GM12878 (cell line): ENCODE measurements around the gene ARPC1A. TPM values are rescaled to one million over a fixed set of nuclear protein-coding genes. Genes with fewer than 3 reads are reported as not detected.

Experiments
- ATAC-seq: fragments of 200-7000 bp; cut with Tn5 transposase; 3 replicates; pipeline ENCODE4 v1.9.1; 2020; ENCODE audit warnings: mild to moderate bottlenecking, moderate library complexity
- BruUV-seq: library from RNA; stranded (reverse); fragments of 400-500 nt; replicated peaks from 2 replicates; lab custom pipeline; 2021; lab: Mats Ljungman, UMichigan
- CTCF ChIA-PET: fragments of 300-600 bp; sonication (Branson Sonifier 250); formaldehyde crosslinking; extraction: SDS; loops from one replicate; lab custom pipeline; 2021; ENCODE audit warnings: inconsistent platforms; lab: Yijun Ruan, JAX
- POLR2A ChIA-PET: fragments of 350-600 bp; formaldehyde crosslinking; extraction: SDS; loops from one replicate; lab custom pipeline; 2021; ENCODE audit warnings: inconsistent platforms; lab: Charles Lee
- RAD21 ChIA-PET: fragments of 300-600 bp; sonication (Branson Sonifier 250); formaldehyde crosslinking; loops from one replicate; lab custom pipeline; 2023; ENCODE audit warnings: antibody characterized with exemption; ENCODE audit not compliant: unreplicated experiment; lab: Charles Lee
- SMC1A ChIA-PET: fragments of 300-600 bp; sonication (Branson Sonifier 250); formaldehyde crosslinking; loops from one replicate; lab custom pipeline; 2023; ENCODE audit not compliant: unreplicated experiment, uncharacterized antibody; lab: Charles Lee
- DNase-seq: peaks from one replicate; pipeline ENCODE4 v3.0.0-alpha.2; 2011; ENCODE audit warnings: low read depth, low spot score
- FAIRE-seq: peaks from 3 replicates; lab custom pipeline; 2011; peaks lifted over from hg19 to GRCh38; lab: Jason Lieb, UNC
- H2AFZ ChIP-seq: 2 replicates; pipeline ENCODE4 v1.6.0; 2011; ENCODE audit warnings: low read depth, low read length, control low read depth; ENCODE audit not compliant: control insufficient read depth
- H3K27ac ChIP-seq: 2 replicates; pipeline ENCODE4 v1.5.1; 2011; ENCODE audit warnings: control low read depth; ENCODE audit not compliant: control insufficient read depth, insufficient read depth
- H3K27me3 ChIP-seq, 2 experiments: replicated peaks in 1 of 2; 2 replicates each; pipeline versions ENCODE4 v1.6.0 to v1.6.1; 2011; ENCODE audit warnings: low read length in 1 of 2; ENCODE audit not compliant: control insufficient read depth in 2 of 2, insufficient read depth in 2 of 2
- H3K36me3 ChIP-seq, 2 experiments: 2 replicates each; pipeline ENCODE4 v1.5.1; 2011; ENCODE audit warnings: low read length in 1 of 2; ENCODE audit not compliant: control insufficient read depth in 2 of 2, insufficient read depth in 2 of 2
- H3K4me1 ChIP-seq: 2 replicates; pipeline ENCODE4 v1.6.1; 2011; ENCODE audit warnings: mild to moderate bottlenecking, low read length, moderate library complexity, mixed read lengths; ENCODE audit not compliant: control insufficient read depth, insufficient read depth
- H3K4me2 ChIP-seq: 2 replicates; pipeline ENCODE4 v1.6.0; 2011; ENCODE audit warnings: control low read depth; ENCODE audit not compliant: control insufficient read depth, insufficient read depth
- H3K4me3 ChIP-seq: fragments of 200-600 bp; sonication (generic); 2 replicates; pipeline ENCODE4 v1.5.1; 2016
- H3K79me2 ChIP-seq: 2 replicates; pipeline ENCODE4 v1.6.0; 2011; ENCODE audit warnings: low read length; ENCODE audit not compliant: control insufficient read depth, insufficient read depth
- H3K9ac ChIP-seq: 2 replicates; pipeline ENCODE4 v1.8.0; 2011; ENCODE audit warnings: low read length, control low read depth, mixed read lengths; ENCODE audit not compliant: control insufficient read depth, insufficient read depth
- H3K9me3 ChIP-seq: replicated peaks from 3 replicates; pipeline ENCODE4 v1.5.1; 2011; ENCODE audit warnings: mild to moderate bottlenecking, low read length; ENCODE audit not compliant: control insufficient read depth, insufficient read depth
- H4K20me1 ChIP-seq: 2 replicates; pipeline ENCODE4 v1.6.0; 2011; ENCODE audit not compliant: control insufficient read depth, insufficient read depth
- BCLAF1 ChIP-seq: fragments of 450-650 bp; IDR thresholded peaks from 2 replicates; pipeline ENCODE4 v1.6.1; 2017; ENCODE audit warnings: antibody characterized with exemption, mild to moderate bottlenecking, moderate library complexity
- GABPA ChIP-seq: IDR thresholded peaks from 2 replicates; pipeline ENCODE4 v1.6.1; 2014; ENCODE audit warnings: antibody characterized with exemption, low read depth, mild to moderate bottlenecking, inconsistent platforms
- RAD21 ChIP-seq: IDR thresholded peaks from 2 replicates; pipeline ENCODE4 v1.6.1; 2011; ENCODE audit warnings: mild to moderate bottlenecking, low read depth, low read length, moderate library complexity; ENCODE audit not compliant: insufficient read depth
- SP1 ChIP-seq: IDR thresholded peaks from one replicate; pipeline ENCODE4 v1.6.1; 2011; ENCODE audit warnings: low read depth, low read length
- TAF1 ChIP-seq: IDR thresholded peaks from 2 replicates; pipeline ENCODE4 v1.6.1; 2011; ENCODE audit warnings: mild to moderate bottlenecking, low read depth, low read length, borderline replicate concordance
- WGBS: methylation state at CpG from one replicate; pipeline ENCODE4 v1.1.6; 2016; ENCODE audit warnings: low lambda C conversion rate; ENCODE audit not compliant: insufficient replicate concordance, insufficient coverage; ENCODE audit errors: missing lambda C conversion rate; 5-methylcytosine and 5-hydroxymethylcytosine counted together
- in situ Hi-C: fragments of 300-500 bp; cut with MboI; formaldehyde crosslinking; loops from 9 replicates; pipeline ENCODE4 v1.14.3; 2018; ENCODE audit warnings: mixed read lengths
- intact Hi-C: fragments of 100-400 bp; cut with micrococcal nuclease; formaldehyde crosslinking; loops from one replicate; pipeline ENCODE4 v1.14.2; 2022; ENCODE audit not compliant: unreplicated experiment
- polyA plus RNA-seq, 11 experiments: library from polyadenylated mRNA; depleted of rRNA in 4 of 11; unstranded in 6 of 11; stranded (reverse) in 5 of 11; fragments of >200 nt; fragmentation: Nextera tagmentation in 4 of 11; fragmentation: Illumina TruSeq in 1 of 11; extraction: Ambion mirVana in 4 of 11; extraction: Trizol in 1 of 11; gene quantifications; 1 replicate in 1 of 11; 2 replicates in 10 of 11; pipeline versions ENCODE4 v1.2.1 to v1.2.3, GENCODE V29; 2011 to 2016; ENCODE audit warnings: inconsistent platforms in 2 of 11, missing spikeins in 2 of 11, low read depth in 1 of 11
- total RNA-seq, 4 experiments: library from RNA; depleted of rRNA in 3 of 4; stranded (reverse); fragments of >200 nt in 3 of 4; fragmentation: Illumina TruSeq in 1 of 4; extraction: Trizol in 1 of 4; gene quantifications; 2 replicates each; pipeline versions ENCODE4 v1.2.1 to v1.2.3, GENCODE V29; 2013 to 2021

Gene ARPC1A
- total and polyA plus RNA-seq, 10 of the 15 experiments (the other 5 are each of a cell fraction or from before 2014, with no cell fraction given), result 42.3 to 152 (median 72.1) TPM

GRCh38 chr7:99287779-99288534 is 37.7 kb upstream of the ARPC1A start:
- Histone ChIP-seq H3K4me1 (no peaks in the 10 kb centered on the region), H3K9ac (no peak overlapping the region), H3K79me2 (no peaks in the 10 kb centered on the region), H3K4me3 (no peak overlapping the region), H3K36me3 (no peaks in the 10 kb centered on the region), H3K27ac (no peak overlapping the region), H3K27me3 (no peaks in the 10 kb centered on the region), H2AFZ (no peak overlapping the region), H3K9me3 (no peaks in the 10 kb centered on the region), H4K20me1 (no peaks in the 10 kb centered on the region), H3K4me2 (no peak overlapping the region)
- SMC1A ChIA-PET, result no interaction called here
- FAIRE-seq (no peak), DNase-seq (no peak), ATAC-seq (no peak)
- no TSS peak for BruUV-seq
- TF ChIP-seq TAF1, result no peak
- TF ChIP-seq RAD21, result no peak
- no peak for TF ChIP-seq GABPA
- TF ChIP-seq BCLAF1, result no peak
- TF ChIP-seq SP1, result no peak
- RAD21 ChIA-PET, result no interaction called here
- CTCF ChIA-PET, result interaction anchor here (0.6 kb wide), 1 partner anchor 241 kb away, joined by 3 read pairs; no protein-coding TSS in a partner anchor
- intact Hi-C loops (no loop called here), in situ Hi-C loops (no loop called here)
- POLR2A ChIA-PET, result no interaction called here
- 74% methylated on average over 23 of the region's 23 CpGs for WGBS
